Transverse colon (tissue), 4 donors: ENCODE data around the gene MINDY2. TPM values are rescaled to one million over a fixed set of nuclear protein-coding genes. Genes with fewer than 3 reads are reported as not detected.

ENCODE experiments used
- DNase-seq: peaks from one replicate; pipeline ENCODE4 v3.0.0-alpha.2; 2019
- H3K27ac ChIP-seq, 4 donors: fragments of 200-600 bp; sonication (generic); 2 replicates each; pipeline ENCODE4 v1.5.1; 2016 to 2018; ENCODE audit warnings: inconsistent platforms in 4 of 4
- H3K27me3 ChIP-seq: fragments of 200-600 bp; sonication (generic); 2 replicates; pipeline ENCODE4 v1.5.1; 2017; ENCODE audit warnings: inconsistent platforms
- H3K36me3 ChIP-seq, 4 donors: fragments of 200-600 bp; sonication (generic); 2 replicates each; pipeline ENCODE4 v1.5.1; 2017 to 2019; ENCODE audit warnings: inconsistent platforms in 4 of 4
- H3K4me1 ChIP-seq, 4 donors: fragments of 200-600 bp; sonication (generic); 2 replicates each; pipeline ENCODE4 v1.5.1; 2017 to 2020; ENCODE audit warnings: inconsistent platforms in 4 of 4
- H3K4me3 ChIP-seq, 4 donors: fragments of 200-600 bp; sonication (generic); 1 replicate in 1 of 4; 2 replicates in 3 of 4; pipeline versions ENCODE4 v1.5.1 to v1.6.1; 2017 to 2019; ENCODE audit warnings: inconsistent platforms in 4 of 4
- H3K9me3 ChIP-seq, 2 donors: fragments of 200-600 bp; sonication (generic); 2 replicates each; pipeline ENCODE4 v1.5.1; 2017 to 2019; ENCODE audit warnings: inconsistent platforms in 2 of 2
- CTCF ChIP-seq, 5 experiments: fragments of 200-600 bp in 3 of 5; fragments of 450-650 bp in 2 of 5; sonication (generic) in 3 of 5; IDR thresholded peaks; 1 replicate in 2 of 5; 2 replicates in 3 of 5; pipeline ENCODE4 v1.5.1; 2016 to 2017; ENCODE audit warnings: antibody characterized with exemption in 5 of 5, inconsistent platforms in 3 of 5, mild to moderate bottlenecking in 2 of 5, moderate library complexity in 1 of 5
- EP300 ChIP-seq: sonication (generic); formaldehyde crosslinking; IDR thresholded peaks from one replicate; pipeline ENCODE4 v1.6.1; 2017; ENCODE audit warnings: antibody characterized with exemption, low read depth
- POLR2A ChIP-seq: fragments of 450-650 bp; IDR thresholded peaks from one replicate; pipeline ENCODE4 v1.6.1; 2016; ENCODE audit warnings: antibody characterized with exemption, mild to moderate bottlenecking, moderate library complexity
- POLR2AphosphoS5 ChIP-seq, 3 donors: sonication (generic); formaldehyde crosslinking; IDR thresholded peaks; one replicate each; pipeline ENCODE4 v1.6.1; 2016; ENCODE audit warnings: antibody characterized with exemption in 3 of 3
- WGBS, 2 donors: methylation state at CpG; one replicate each; pipeline ENCODE4 v1.1.5; 2018; ENCODE audit warnings: low coverage in 1 of 2; 5-methylcytosine and 5-hydroxymethylcytosine counted together
- in situ Hi-C, 4 donors: fragments of 200-750 bp; cut with MboI; loops; one replicate each; pipeline versions ENCODE4 v1.15.0 to v1.15.1; 2017; ENCODE audit warnings: low sequenced_read_pairs in 3 of 4, low pct_ligation_motif_present in 1 of 4, low pct_unique_long_range_greater_than_20kb in 1 of 4
- intact Hi-C: fragments of 100-400 bp; cut with DNase I; formaldehyde crosslinking; loops from one replicate; pipeline ENCODE4 v1.15.1; 2023; ENCODE audit warnings: low total_unique reads
- small RNA-seq, 4 donors: library from RNA; depleted of rRNA; stranded (forward); fragments of <200 nt; gene quantifications; one replicate each; pipeline ENCODE3, GENCODE V24; 2016
- total RNA-seq, 4 donors: library from RNA; depleted of rRNA; stranded (reverse); fragments of >200 nt; gene quantifications; one replicate each; pipeline ENCODE4 v1.1.0, GENCODE V29; 2016

Gene MINDY2
- total RNA-seq, 4 donors from 2014 or later, result 7.4 to 13.9 (median 12.0) TPM

- in situ Hi-C loops, result no loop called here
These were observed 139.4 kb downstream of the MINDY2 start for GRCh38 chr15:58910456-58910855.

More at GRCh38 chr15:58910456-58910855, 139.4 kb downstream of the MINDY2 start:
- H3K27ac ChIP-seq, result no peak overlapping the region
- peaks cover 0 to 54% (median 10%) of the 10 kb centered on the region in 4 donors for H3K36me3 ChIP-seq
- no peaks in the 10 kb centered on the region for H3K27me3 ChIP-seq
- DNase-seq, result no peak
- no peaks in the 10 kb centered on the region for H3K9me3 ChIP-seq
- no peak overlapping the region for H3K4me3 ChIP-seq
- no peaks in the 10 kb centered on the region for H3K4me1 ChIP-seq
- intact Hi-C loops, result no loop called here
- 90 to 95% methylated on average over 2 to 4 of the region's 4 CpGs for WGBS, 2 donors
- no peak for TF ChIP-seq CTCF (IDR thresholded peaks at IDR 0.05)
- TF ChIP-seq POLR2A, result no peak
- no peak for TF ChIP-seq POLR2AphosphoS5 (IDR thresholded peaks at IDR 0.05)
- no peak for TF ChIP-seq EP300

Small RNA genes lying within 50 kb of the gene (small RNA-seq; reads per million reads assigned to genes)
- gene RF00012 (0 reads per million in 4 donors), gene ZNF444P1 (0 reads per million in 4 donors)

Other genes with a start within 250 kb of the MINDY2 start
- gene ADAM10, start 21.6 kb upstream of the MINDY2 start, total RNA-seq, result 100 to 1,000 TPM in 1 of 4 donors, 10 to 100 TPM in 3; 45.3 to 941 (median 69.1) TPM
- gene SLTM, start 162.4 kb downstream of the MINDY2 start, total RNA-seq, result 100 to 1,000 TPM in 3 of 4 donors, 10 to 100 TPM in 1; 91.9 to 447 (median 143) TPM
- gene RNF111, start 216.4 kb downstream of the MINDY2 start, total RNA-seq, result 10 to 100 TPM; 16.1 to 93.1 (median 25.3) TPM